ENCODE data around the gene DLG5. TPM values are rescaled to one million over a fixed set of nuclear protein-coding genes. Genes with fewer than 3 reads are reported as not detected.

DLG5 gene
- total and polyA plus RNA-seq, 4 donors: 1.2 to 7.1 (median 4.6) TPM

GRCh38 chr10:77936697-77937567, 10.4 kb upstream of the DLG5 start:
- Histone ChIP-seq H3K9ac (ENCODE audit: low read depth in 1 of 2, low read length in 2 of 2) (no peak overlapping the region), H3K27me3 (ENCODE audit: control insufficient read depth in 4 of 4, insufficient read depth in 4 of 4, low read length in 3 of 4) (no peaks in the 10 kb centered on the region), H3K4me3 (ENCODE audit: low read depth in 1 of 3, low read length in 3 of 3) (no peak overlapping the region), H3K9me3 (ENCODE audit: control insufficient read depth in 4 of 4, low read length in 3 of 4) (no peaks in the 10 kb centered on the region), H3K4me1 (ENCODE audit: control insufficient read depth in 4 of 4, insufficient read depth in 4 of 4, low read length in 3 of 4) (no peaks in the 10 kb centered on the region), H3K27ac (ENCODE audit: low read depth in 1 of 2, low read length in 2 of 2) (no peak overlapping the region), H3K36me3 (ENCODE audit: control insufficient read depth in 4 of 4, insufficient read depth in 3 of 4, low read depth in 1 of 4, low read length in 3 of 4) (no peaks in the 10 kb centered on the region)
- DNase-seq (ENCODE audit: low spot score): no peak
- 91% methylated on average over 3 of the region's 3 CpGs for WGBS
- TF ChIP-seq EGR1 (IDR thresholded peaks at IDR 0.05; ENCODE audit: low read depth in 2 of 2): no peak
- TF ChIP-seq HNF4G (IDR thresholded peaks at IDR 0.05): no peak
- no peak for TF ChIP-seq YY1 (IDR thresholded peaks at IDR 0.05)
- no peak for TF ChIP-seq RAD21 (IDR thresholded peaks at IDR 0.05)
- TF ChIP-seq GABPA (IDR thresholded peaks at IDR 0.05 in 1 of 2, conservative IDR thresholded peaks at IDR 0.05 in 1 of 2): no peak
- no peak for TF ChIP-seq RXRA (IDR thresholded peaks at IDR 0.05)
- no peak for TF ChIP-seq JUND (IDR thresholded peaks at IDR 0.05)
- no peak for TF ChIP-seq FOXA2 (IDR thresholded peaks at IDR 0.05)
- no peak for TF ChIP-seq REST (IDR thresholded peaks at IDR 0.05)

GRCh38 chr10:77932016-77932715, 5.6 kb upstream of the DLG5 start:
- H3K9ac ChIP-seq (ENCODE audit: low read depth in 1 of 2, low read length in 2 of 2): no peak overlapping the region
- no peaks in the 10 kb centered on the region for H3K27me3 ChIP-seq (ENCODE audit: control insufficient read depth in 4 of 4, insufficient read depth in 4 of 4, low read length in 3 of 4)
- H3K36me3 ChIP-seq (ENCODE audit: control insufficient read depth in 4 of 4, insufficient read depth in 3 of 4, low read depth in 1 of 4, low read length in 3 of 4): no peaks in the 10 kb centered on the region
- no peaks in the 10 kb centered on the region for H3K9me3 ChIP-seq (ENCODE audit: control insufficient read depth in 4 of 4, low read length in 3 of 4)
- 87% methylated on average over 8 of the region's 8 CpGs for WGBS
- H3K4me1 ChIP-seq (ENCODE audit: control insufficient read depth in 4 of 4, insufficient read depth in 4 of 4, low read length in 3 of 4): peaks cover 0 to 5% (median 2%) of the 10 kb centered on the region in 4 donors
- H3K4me3 ChIP-seq (ENCODE audit: low read depth in 1 of 3, low read length in 3 of 3): no peak overlapping the region
- no peak for DNase-seq (ENCODE audit: low spot score)
- TF ChIP-seq TAF1 (conservative IDR thresholded peaks at IDR 0.05) (no peak), RAD21 (IDR thresholded peaks at IDR 0.05) (no peak), YY1 (IDR thresholded peaks at IDR 0.05) (no peak), FOXA1 (IDR thresholded peaks at IDR 0.05) (no peak), REST (IDR thresholded peaks at IDR 0.05) (no peak), HNF4G (IDR thresholded peaks at IDR 0.05) (no peak), FOXA2 (IDR thresholded peaks at IDR 0.05) (no peak), SP1 (IDR thresholded peaks at IDR 0.05) (no peak), HNF4A (conservative IDR thresholded peaks at IDR 0.05) (no peak), ATF3 (IDR thresholded peaks at IDR 0.05) (no peak), RXRA (IDR thresholded peaks at IDR 0.05) (no peak), NR2F2 (IDR thresholded peaks at IDR 0.05) (no peak)
- TF ChIP-seq, protein P1, sequence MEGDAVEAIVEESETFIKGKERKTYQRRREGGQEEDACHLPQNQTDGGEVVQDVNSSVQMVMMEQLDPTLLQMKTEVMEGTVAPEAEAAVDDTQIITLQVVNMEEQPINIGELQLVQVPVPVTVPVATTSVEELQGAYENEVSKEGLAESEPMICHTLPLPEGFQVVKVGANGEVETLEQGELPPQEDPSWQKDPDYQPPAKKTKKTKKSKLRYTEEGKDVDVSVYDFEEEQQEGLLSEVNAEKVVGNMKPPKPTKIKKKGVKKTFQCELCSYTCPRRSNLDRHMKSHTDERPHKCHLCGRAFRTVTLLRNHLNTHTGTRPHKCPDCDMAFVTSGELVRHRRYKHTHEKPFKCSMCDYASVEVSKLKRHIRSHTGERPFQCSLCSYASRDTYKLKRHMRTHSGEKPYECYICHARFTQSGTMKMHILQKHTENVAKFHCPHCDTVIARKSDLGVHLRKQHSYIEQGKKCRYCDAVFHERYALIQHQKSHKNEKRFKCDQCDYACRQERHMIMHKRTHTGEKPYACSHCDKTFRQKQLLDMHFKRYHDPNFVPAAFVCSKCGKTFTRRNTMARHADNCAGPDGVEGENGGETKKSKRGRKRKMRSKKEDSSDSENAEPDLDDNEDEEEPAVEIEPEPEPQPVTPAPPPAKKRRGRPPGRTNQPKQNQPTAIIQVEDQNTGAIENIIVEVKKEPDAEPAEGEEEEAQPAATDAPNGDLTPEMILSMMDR (IDR thresholded peaks at IDR 0.05; ENCODE audit: low read depth, low read length, missing input control): no peak
- TF ChIP-seq, protein P2, sequence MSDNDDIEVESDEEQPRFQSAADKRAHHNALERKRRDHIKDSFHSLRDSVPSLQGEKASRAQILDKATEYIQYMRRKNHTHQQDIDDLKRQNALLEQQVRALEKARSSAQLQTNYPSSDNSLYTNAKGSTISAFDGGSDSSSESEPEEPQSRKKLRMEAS (IDR thresholded peaks at IDR 0.05): no peak
- H3K27ac ChIP-seq (ENCODE audit: low read depth in 1 of 2, low read length in 2 of 2): no peak overlapping the region
